GOT3 (cell line): ENCODE measurements around the gene CAB39L.

Experiments
- DNase-seq: peaks from one replicate; lab custom pipeline; 2025; ENCODE audit warnings: mixed read lengths; lab: John Stamatoyannopoulos, UW

CAB39L gene

DNA sequence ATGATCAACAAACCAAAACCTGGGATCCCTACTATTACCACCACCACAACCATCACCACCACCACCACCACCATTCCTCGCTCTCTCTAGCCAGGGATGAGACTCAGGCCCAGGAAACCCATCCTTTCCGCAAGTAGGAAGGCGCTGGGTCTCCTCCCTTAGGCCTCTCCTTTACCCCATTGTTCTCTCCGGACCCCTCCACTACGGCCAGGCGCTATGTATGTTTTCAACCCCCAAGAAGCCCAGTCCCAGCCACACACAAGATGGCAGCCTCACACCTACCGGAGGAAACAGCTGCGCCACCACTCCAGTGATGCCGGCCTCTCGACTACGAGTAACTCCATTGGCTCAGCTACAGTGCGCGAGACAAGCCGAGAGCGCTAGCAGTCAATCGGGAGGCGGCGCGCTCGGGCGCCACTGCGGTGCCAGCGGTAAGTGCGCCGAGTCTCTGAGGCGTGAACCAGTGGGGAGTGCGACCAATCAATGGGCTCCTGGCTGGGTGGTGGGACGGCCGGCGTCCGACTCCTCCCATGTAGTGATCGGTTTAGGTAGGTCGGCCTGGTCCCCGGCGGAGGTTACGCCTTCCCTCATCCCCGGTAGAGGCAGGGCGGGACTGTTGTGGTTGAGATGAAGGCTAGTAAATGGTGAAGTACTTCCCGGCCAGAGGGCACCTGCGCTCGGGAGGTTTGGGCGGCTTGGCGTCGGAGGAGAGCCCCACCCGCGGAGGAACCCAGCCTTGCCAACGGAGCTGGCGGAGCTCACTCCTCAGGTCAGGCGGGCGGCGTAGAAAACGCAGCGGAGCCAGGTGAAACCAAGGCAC is at the start of gene CAB39L, which contains the start of gene SETDB2:
Gene CAB39L (minus strand): TSS at position 361 of the 820 bp plus-strand sequence. CDS start 61,154 bp downstream, outside the sequence.
Gene SETDB2 (plus strand): TSS at position 571 of the 820 bp plus-strand sequence. CDS start 7,620 bp downstream, outside the sequence.
- peak; percentile 94 for DNase-seq

DNA sequence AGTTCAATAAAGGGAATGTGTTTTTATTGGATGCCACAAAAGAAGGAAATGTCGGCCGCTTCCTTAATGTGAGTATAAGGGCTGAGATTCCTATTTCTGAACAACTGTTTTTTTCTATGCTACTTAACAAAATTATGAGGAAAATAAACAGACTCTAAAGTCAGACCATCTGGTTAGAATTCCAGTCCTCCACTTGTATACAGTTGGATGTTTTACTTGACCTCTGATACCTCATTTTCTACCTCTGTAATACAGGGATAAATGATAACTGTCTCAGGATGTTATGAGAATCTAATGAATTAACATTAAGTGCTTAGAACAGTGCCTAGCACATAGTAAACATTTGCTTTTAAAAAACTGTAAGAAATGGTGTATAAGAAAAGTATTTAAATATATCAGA is 44.7 kb upstream of the CAB39L start:
- no peak for DNase-seq

DNA sequence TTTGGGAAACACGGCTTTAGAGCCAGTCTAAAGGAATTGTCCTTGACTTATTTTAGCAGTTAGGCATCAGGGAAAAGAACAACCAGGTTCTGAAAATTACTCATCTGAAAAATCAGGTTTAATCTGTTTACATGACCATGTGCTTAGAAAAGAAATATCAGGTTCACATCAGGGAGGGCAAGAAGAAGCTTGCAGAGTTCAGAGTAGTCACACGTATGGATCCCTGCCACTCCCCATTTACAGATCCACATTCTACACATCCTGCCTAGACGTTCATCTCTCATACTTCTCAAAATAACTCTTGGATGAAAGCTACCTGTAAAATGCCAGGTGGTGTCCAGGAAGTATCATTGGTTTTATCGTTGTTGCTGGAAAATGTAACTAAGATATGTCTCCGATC is 37.9 kb upstream of the CAB39L start:
- DNase-seq: no peak

DNA sequence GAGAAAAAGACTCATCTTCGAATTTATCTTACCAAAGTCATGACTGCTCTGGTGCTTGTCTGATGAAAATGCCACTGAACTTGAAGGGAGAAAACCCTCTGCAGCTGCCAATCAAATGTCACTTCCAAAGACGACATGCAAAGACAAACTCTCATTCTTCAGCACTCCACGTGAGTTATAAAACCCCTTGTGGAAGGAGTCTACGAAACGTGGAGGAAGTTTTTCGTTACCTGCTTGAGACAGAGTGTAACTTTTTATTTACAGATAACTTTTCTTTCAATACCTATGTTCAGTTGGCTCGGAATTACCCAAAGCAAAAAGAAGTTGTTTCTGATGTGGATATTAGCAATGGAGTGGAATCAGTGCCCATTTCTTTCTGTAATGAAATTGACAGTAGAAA is 32.7 kb upstream of the CAB39L start:
- no peak for DNase-seq

DNA sequence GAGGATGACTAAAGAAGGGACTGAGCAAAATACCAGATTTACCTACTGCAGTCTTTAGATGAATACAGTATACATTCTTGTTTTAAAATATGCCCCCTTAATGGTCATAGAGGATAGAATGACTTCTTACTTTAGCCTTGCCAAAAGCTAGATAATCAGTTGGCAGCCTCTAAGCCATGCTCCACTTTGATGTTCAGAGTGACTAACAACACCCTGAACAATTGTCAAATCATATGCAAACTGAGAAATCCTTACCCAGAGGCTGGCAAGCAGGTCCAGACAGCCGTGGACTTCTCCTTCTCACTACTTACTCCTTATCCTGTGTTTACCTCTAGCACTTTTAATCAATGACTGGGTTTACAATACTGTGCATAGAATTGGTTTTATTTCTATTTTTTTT is 28.3 kb upstream of the CAB39L start:
- no peak for DNase-seq

DNA sequence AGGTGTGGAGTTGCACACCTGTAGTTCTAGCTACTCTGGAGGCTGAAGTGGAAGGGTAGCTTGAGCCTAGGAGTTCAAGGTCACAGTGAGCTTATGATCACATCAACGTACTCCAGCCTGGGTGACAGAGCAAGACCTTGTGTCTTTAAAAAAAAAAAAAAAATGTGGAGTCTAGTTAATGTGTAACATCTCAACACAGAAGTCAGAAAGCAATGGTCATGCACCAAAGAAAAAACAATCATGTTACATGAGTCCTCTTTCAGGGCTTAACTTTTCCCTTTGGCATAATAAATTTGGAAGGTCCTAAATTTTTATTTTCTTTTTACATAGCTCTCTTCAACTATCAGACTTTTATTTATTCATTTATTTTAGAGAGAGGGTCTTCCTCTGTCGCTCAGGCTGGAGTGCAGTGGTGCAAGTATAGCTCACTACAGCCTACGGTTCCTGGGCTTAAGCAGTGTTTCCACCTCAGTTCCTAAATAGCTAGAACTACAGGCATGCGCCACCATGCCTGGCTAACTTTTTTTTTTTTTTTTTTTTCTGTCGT is 22.5 kb upstream of the CAB39L start:
- no peak for DNase-seq

DNA sequence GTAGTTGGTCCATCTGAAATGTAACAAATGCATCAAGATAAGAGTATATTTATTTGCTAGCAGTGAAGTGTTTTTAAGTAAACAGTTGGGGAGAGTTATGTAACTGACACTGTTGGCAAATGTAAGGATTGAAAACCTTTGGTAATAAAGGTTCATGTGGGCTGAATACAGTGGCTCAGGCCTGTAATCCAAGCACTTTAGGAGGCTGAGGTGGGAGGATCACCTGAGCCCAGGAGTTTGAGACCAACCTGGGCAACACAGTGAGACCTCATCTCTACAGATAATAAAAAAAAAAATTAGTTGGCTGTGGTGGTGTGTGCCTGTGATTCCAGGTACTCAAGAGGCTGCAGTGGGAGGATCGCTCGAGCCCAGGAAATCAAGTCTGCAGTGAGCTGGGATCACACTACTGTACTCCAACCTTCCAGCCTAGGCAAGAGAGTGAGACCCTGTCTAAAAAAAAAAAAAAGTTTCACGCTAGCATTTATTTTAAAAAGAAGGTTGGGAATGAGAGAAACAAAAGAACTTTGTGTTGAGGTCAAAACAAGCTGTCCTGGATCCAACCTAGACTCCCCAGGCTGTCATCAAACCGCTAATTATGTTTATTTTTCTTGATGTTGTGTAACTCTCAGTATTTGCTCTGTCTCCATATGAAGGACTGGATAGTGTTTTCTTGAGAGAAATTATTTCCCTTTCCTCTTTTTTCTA is 20.9 kb upstream of the CAB39L start:
- DNase-seq: no peak

DNA sequence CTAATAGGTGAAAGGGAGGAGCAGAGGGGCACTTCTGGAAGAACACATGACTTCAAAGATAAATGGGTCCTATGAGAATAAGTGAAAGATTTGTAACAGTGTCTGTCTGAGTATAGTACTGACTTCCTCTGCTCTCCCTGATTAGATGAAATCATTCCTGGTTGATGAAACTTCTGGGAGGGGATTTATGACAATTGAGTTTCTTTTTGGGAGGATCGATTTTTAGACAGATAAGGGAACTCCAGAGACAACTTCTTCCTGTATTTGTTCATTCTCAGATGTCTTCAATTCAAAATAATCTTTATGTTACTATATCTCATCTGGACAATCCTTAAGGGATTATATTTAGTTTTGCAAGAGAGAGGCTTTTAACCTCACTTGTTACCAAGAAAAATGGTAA is 20.2 kb upstream of the CAB39L start:
- no peak for DNase-seq

DNA sequence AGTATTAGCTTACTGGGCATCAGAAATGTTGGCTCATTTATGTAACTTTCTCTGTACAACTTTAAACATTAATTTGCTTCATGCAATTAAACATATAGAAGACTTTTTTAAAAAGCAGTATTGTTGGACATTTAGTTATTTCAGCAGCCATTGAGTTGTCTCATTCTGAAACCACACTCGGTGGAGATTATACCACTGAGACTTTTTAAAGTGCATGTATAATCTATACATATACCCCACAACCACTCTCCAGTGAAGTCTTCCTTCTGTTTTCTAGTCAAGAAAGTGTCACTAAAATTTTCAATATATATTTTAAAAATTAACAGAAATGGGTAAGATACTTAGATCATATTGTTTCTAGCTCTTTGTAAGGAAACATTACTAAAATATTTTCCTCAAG is 15.7 kb upstream of the CAB39L start:
- DNase-seq: no peak

DNA sequence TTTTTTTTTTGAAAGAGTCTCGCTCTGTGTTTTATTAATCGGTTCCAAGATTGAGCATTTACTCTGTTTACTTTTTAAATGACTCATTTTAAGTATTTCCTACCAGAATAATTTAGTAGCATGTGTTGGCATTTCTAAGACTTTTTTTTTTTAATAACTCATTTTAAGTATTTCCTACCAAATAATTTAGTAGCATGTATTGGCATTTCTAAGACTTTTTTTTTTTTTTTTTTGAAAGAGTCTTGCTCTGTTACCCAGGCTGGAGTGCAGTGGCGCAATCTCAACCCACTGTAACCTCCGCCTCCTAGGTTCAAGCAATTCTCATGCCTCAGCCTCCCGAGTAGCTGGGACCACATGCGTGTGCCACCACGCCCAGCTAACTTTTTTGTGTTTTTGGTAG is 13.4 kb upstream of the CAB39L start:
- DNase-seq: no peak

DNA sequence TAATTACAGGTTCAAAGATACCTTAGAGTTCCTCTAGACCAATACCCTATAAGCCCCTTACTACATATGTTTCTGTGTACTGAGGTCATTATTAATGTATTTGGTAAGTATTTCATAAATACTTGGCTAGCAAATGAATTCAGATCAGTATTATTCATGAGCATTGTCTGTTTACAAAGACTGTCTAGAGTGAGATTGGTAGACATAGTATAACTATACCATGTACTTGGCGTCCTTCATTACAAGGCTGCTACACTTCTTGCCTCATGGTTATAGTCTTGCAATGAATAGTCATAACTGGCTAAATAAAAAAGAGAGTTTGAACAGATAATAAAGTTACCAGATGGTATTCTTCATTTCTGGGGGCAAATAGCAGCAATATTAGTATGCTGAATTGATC is 12.3 kb upstream of the CAB39L start:
- no peak for DNase-seq

DNA sequence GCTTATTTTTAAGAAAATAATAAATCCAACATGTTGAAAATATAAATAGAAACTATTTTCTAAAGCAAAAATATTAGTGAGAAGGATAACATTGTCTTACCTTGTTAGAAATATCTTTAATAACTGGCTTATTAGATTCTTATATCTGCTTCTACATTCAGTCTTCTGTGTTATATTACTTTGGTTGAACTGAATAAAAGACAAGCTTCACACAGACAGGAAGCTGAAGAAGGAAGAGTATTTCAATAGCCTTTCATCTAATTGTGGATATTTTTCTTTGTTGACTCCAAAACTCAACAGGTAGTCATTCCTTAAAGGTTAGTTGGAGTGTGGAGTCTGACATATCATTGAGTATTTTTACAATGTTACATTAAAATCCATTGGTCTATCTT is 11.1 kb upstream of the CAB39L start:
- DNase-seq: no peak

DNA sequence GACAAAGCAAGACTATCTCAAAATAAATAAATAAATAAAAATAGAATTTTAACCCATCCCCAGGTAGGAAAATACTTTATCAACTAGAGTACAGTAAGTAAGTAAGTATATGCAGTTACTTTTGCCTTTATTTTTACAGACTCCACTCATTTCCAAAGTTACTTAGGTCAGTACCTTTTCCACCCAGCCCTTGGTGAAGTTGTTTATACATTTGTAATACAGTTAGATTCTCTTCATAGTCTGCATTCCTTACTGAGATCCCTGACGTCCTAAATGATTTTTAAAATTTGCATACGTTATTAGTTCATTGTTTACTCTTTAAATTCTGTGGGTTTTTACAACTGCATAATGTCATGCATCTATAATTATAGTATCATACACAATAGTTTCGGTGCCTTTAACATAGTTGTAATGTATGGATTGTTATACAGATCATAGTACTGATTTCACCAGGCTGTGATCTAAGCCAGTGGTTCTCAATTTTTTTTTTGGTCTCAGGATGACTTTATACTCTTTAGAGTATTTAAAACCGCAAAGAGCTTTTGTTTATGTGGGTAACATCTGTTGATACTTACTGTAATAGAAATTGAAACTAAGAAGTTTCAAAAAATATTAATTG is 10.6 kb upstream of the CAB39L start:
- no peak for DNase-seq

DNA sequence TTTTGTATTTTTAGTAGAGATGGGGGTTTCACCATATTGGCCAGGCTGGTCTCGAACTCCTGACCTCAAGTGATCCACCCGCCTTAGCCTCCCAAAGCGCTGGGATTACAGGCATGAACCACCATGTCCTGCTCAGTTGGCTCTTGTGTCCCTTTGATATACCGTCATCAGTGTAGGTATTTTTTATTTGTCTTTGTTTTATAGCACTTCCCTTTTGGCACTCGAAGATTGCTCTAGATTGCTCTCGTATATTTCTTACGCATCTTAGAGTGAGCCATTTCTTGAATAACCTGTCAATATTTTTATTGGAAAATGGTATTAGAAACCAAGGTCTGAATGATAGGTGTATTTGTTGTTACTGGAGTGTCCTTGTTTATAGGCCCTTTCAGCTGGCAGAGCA is 9.6 kb upstream of the CAB39L start:
- no peak for DNase-seq

DNA sequence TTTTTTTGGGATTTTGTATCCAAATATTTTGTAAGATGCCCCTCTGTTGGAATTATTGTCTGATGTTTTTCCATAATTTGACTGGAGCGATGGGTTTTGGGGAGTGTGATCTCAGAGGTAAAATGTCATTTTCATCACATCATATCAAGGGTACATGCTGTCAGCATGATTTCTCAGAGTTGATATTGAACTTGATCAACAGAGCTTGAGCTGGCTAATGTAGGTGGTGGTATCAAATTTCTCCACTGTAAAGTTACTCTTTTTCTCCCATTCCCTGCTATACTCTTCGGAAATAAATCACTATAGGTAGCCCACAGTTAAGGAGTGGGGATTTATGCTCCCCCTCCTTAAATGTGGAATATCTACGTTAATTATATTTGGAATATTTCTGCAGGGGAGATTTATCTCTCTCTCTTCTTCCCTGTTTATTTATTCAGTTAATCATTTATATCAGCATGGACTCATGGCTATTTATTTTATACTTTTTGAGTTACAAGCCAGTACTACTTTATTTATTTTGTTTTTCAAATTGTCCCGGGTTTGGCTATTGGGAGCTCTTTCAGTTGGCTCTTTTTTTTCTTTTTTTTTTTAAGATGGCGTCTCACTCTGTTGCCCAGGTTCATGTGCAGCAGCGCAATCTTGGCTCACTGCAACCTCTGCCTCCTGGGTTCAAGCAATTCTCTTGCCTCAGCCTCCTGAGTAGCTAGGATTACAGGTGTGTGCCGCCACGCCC is 9.0 kb upstream of the CAB39L start:
- no peak for DNase-seq

DNA sequence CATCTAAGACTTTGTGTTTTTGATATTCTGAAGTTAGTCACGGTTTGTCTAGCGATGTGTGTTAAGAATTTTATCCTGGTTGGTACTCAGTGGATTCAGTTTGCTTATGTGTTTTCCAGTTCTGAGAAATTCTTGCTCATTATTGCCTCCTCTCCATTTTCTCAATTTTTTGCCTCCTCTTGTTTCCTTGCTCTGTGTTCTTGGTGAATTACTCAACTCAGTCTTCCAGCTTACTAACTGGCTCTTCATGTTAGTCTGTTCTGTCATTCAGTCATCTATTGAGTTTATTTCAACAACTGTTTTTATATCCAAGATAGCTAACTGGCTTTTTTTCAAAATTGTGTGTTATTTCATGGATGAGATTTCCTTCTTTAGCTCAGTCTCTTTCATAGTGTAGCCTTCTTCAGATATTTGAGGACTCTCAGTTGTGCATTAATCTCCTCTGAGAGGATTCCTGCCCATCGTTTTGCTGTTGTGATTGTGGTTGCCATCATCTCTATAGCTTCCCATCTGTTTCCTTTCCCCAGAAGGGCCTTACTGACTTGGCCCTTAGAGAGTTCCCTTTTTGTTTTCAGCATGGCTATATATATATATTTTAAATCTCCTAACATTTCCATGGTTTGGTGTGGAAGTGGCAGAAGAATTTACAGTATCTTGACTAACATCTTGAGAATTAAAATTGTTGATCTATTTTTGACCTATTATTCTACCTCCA is 6.4 kb upstream of the CAB39L start:
- no peak for DNase-seq

DNA sequence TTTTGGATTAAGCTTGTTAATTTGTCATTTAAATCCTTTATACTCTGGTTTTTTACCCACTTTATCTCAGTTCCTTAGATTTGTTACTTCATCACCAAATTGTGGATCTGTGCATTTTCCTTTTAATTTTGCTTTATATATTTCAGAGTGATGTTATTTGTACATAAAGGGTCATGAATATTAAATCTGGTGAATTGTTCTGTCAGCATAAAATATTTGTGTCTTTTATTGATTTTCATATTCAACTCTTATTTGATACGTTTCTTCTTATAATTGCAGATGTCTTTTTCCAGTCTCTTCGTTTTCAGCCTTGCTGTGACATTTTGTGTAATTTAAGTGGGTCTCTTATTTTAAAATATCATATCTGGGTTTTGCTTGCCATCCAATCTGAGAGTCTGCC is 4.9 kb upstream of the CAB39L start:
- DNase-seq: no peak

DNA sequence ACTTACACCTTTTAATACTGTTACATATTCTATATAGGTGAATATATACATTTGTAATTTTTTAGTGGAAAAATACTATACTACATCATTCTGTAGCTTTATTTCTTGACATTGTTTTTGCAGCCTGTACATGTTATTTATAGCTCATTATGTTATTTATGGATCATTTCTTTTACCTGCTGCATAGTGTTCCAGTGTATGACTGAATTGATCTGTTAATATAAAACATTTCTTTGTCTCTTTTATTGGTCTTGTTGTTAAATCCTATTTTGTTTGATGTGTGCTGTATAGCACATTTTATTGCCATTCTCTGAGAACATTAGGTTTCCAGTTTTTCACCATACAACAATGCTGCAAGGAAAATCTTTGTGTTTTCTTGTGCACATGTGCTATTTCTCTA is 2.6 kb upstream of the CAB39L start:
- no peak for DNase-seq

DNA sequence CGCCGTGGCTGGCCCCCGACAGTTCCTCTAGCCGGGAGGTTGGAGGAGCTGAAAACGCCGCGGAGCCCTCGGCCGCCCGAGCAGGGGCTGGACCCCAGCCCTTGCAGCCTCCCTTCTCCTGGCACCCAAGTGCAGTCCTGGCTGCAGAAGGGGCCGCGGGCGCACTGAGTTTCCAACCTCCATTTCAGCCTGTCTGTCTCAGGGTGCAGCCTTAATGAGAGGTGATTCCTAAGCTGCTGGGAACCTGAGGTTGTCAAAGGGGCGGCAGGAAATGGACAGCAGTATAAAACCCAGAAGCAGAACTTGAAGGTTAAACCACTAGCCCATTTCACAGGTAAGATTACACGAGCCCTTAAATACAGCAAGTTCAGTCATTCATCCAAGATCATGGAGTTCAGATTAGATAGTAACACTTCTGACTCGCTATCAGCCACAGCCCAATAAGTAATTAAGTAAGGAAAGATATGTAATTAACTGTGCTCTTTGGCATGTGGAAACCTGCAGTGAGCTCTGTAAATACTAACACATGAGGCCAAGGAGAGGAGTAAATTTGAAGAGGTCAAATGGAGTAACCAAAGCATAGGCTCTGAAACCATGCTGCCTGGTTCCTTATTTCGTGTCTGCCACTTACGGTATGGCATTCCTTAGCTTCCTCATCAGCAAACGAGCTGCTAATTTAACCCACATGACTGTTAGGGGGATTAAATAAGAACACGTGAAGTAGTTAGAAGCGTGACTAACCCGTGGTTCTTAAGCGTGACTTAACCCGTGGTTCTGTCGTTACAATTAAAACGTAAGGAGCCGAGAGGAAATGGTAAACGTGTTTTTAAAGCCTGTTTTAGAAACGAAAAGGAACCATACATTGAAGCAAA is 896 bp upstream of the CAB39L start:
- DNase-seq: no peak

DNA sequence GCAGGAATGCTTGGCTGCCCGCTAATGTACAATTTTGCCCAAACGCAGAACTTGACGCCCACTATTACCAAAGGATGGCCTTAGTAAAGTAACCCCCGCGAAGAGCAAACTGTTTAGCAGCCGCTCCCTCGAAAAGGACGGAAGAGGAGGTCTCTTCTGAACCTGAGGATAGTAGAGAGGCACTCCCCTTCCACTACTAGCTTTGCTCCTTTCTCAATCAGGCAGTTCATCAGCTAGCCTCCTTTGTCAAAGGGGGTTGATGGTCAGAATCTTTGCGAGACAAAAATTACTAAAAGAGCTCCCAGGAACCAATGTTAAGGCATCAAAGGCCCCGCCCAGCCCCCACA is 534 bp downstream of the CAB39L start:
- no peak for DNase-seq
